HepG2 (cell line): ENCODE data around the gene PLA2G2E. TPM values are rescaled to one million over a fixed set of nuclear protein-coding genes. Genes with fewer than 3 reads are reported as not detected.

Experiments
- ATAC-seq: fragments of 200-7000 bp; cut with Tn5 transposase; 3 replicates; pipeline ENCODE4 v1.9.1; 2020; ENCODE audit warnings: mild to moderate bottlenecking, moderate library complexity
- BruUV-seq: library from RNA; stranded (reverse); fragments of 400-500 nt; replicated peaks from 2 replicates; lab custom pipeline; 2021; lab: Mats Ljungman, UMichigan
- CTCF ChIA-PET: fragments of 300-600 bp; formaldehyde crosslinking; extraction: SDS; loops from one replicate; lab custom pipeline; 2021; ENCODE audit warnings: low total read pairs, inconsistent platforms, low intra/inter-chr PET ratio; lab: Yijun Ruan, JAX
- POLR2A ChIA-PET: fragments of 350-600 bp; sonication (Branson Sonifier 250); formaldehyde crosslinking; loops from one replicate; lab custom pipeline; 2020; ENCODE audit warnings: antibody characterized with exemption, inconsistent platforms; lab: Yijun Ruan, JAX
- DNase-seq: peaks from one replicate; pipeline ENCODE4 v3.0.0-alpha.2; 2015; ENCODE audit warnings: low spot score
- FAIRE-seq: peaks from 3 replicates; lab custom pipeline; 2011; peaks lifted over from hg19 to GRCh38; lab: Jason Lieb, UNC
- H2AFZ ChIP-seq: one replicate; pipeline ENCODE4 v1.6.1; 2011; ENCODE audit warnings: low read length, inconsistent platforms
- H3K27ac ChIP-seq: fragments of 300-600 bp; 3 replicates; pipeline ENCODE4 v1.8.0; 2011; ENCODE audit warnings: mixed run types, mild to moderate bottlenecking, mixed read lengths, low read length, inconsistent platforms; ENCODE audit not compliant: insufficient read depth; ENCODE audit errors: extremely low read length
- H3K27me3 ChIP-seq, 2 experiments: fragments of 200-600 bp in 1 of 2; 2 replicates in 1 of 2; 3 replicates in 1 of 2; pipeline versions ENCODE4 v1.6.0 to v1.8.0; 2011; ENCODE audit warnings: low read length in 2 of 2, mild to moderate bottlenecking in 2 of 2, moderate library complexity in 2 of 2, inconsistent platforms in 1 of 2; ENCODE audit not compliant: insufficient read depth in 2 of 2, control insufficient read depth in 1 of 2
- H3K36me3 ChIP-seq, 2 experiments: fragments of 200-600 bp in 1 of 2; replicated peaks in 1 of 2; 2 replicates in 1 of 2; 3 replicates in 1 of 2; pipeline versions ENCODE4 v1.5.1 to v1.8.0; 2011; ENCODE audit warnings: low read length in 2 of 2, inconsistent platforms in 1 of 2; ENCODE audit not compliant: insufficient read depth in 2 of 2, control insufficient read depth in 1 of 2
- H3K4me1 ChIP-seq: 2 replicates; pipeline ENCODE4 v1.5.1; 2012; ENCODE audit warnings: low read length, inconsistent platforms; ENCODE audit not compliant: insufficient read depth
- H3K4me2 ChIP-seq: 2 replicates; pipeline ENCODE4 v1.6.0; 2011; ENCODE audit warnings: low read depth, low read length, inconsistent platforms
- H3K4me3 ChIP-seq, 3 experiments: fragments of 200-600 bp in 1 of 3; sonication (generic), shearing (Covaris generic) in 1 of 3; replicated peaks in 1 of 3; 2 replicates each; pipeline ENCODE4 v1.5.1; 2011 to 2016; ENCODE audit warnings: low read length in 3 of 3, inconsistent platforms in 2 of 3, low read depth in 2 of 3, mild to moderate bottlenecking in 2 of 3, control low read depth in 1 of 3, mixed read lengths in 1 of 3; ENCODE audit not compliant: insufficient read depth in 1 of 3
- H3K79me2 ChIP-seq: one replicate; pipeline ENCODE4 v1.6.1; 2011; ENCODE audit warnings: low read length, inconsistent platforms; ENCODE audit not compliant: insufficient read depth
- H3K9ac ChIP-seq: 2 replicates; pipeline ENCODE4 v1.6.0; 2011; ENCODE audit warnings: mild to moderate bottlenecking, low read depth, low read length, inconsistent platforms; ENCODE audit not compliant: insufficient read depth
- H3K9me3 ChIP-seq: 2 replicates; pipeline ENCODE4 v1.5.1; 2012; ENCODE audit warnings: mild to moderate bottlenecking, low read length
- H4K20me1 ChIP-seq: 2 replicates; pipeline ENCODE4 v1.6.0; 2011; ENCODE audit warnings: inconsistent platforms, mild to moderate bottlenecking, low read length, moderate library complexity; ENCODE audit not compliant: insufficient read depth
- FOXA3 ChIP-seq: IDR thresholded peaks from 2 replicates; pipeline ENCODE4 v1.6.1; 2016; ENCODE audit warnings: missing genetic modification reagents, missing compliant biosample characterization
- GTF2F1 ChIP-seq: fragments of 150-350 bp; IDR thresholded peaks from 2 replicates; pipeline ENCODE4 v1.6.1; 2014; ENCODE audit warnings: low read length
- MED13 ChIP-seq: sonication (generic); formaldehyde crosslinking; IDR thresholded peaks from 2 replicates; pipeline ENCODE4 v1.5.0; 2020; ENCODE audit warnings: missing genetic modification reagents
- PCBP2 ChIP-seq: fragments of 200-400 bp; formaldehyde crosslinking; optimal IDR thresholded peaks from 2 replicates; pipeline ENCODE3; 2018; ENCODE audit warnings: low read length, low read depth; ENCODE audit not compliant: poor library complexity, severe bottlenecking
- RBM39 ChIP-seq: fragments of 200-400 bp; formaldehyde crosslinking; IDR thresholded peaks from one replicate; pipeline ENCODE4 v1.6.1; 2018; ENCODE audit warnings: antibody characterized with exemption, mild to moderate bottlenecking, low read depth, low read length; ENCODE audit not compliant: poor library complexity, severe bottlenecking
- RORA ChIP-seq: sonication (generic); formaldehyde crosslinking; IDR thresholded peaks from 2 replicates; pipeline ENCODE4 v1.5.0; 2020; ENCODE audit warnings: mild to moderate bottlenecking, missing genetic modification reagents, moderate library complexity
- SRSF9 ChIP-seq: fragments of 200-400 bp; formaldehyde crosslinking; IDR thresholded peaks from 2 replicates; pipeline ENCODE4 v1.6.1; 2018; ENCODE audit warnings: borderline replicate concordance, mild to moderate bottlenecking, low read depth, low read length; ENCODE audit not compliant: insufficient read depth, poor library complexity, severe bottlenecking
- ZNF263 ChIP-seq: sonication (generic); formaldehyde crosslinking; IDR thresholded peaks from 2 replicates; pipeline ENCODE4 v1.4.0; 2020; ENCODE audit warnings: missing genetic modification reagents
- ZNF549 ChIP-seq: sonication (generic); formaldehyde crosslinking; IDR thresholded peaks from 2 replicates; pipeline ENCODE4 v1.5.0; 2020; ENCODE audit warnings: missing genetic modification reagents
- ZNF556 ChIP-seq: sonication (generic); formaldehyde crosslinking; IDR thresholded peaks from 2 replicates; pipeline ENCODE4 v1.4.0; 2020; ENCODE audit warnings: mild to moderate bottlenecking, missing genetic modification reagents, borderline replicate concordance
- WGBS: methylation state at CpG from one replicate; pipeline ENCODE4 v1.1.6; 2017; ENCODE audit warnings: low lambda C conversion rate; 5-methylcytosine and 5-hydroxymethylcytosine counted together
- in situ Hi-C: cut with HindIII; loops from 2 replicates; pipeline ENCODE4 v1.10.0; 2017; ENCODE audit warnings: low pct_unique_long_range_greater_than_20kb; ENCODE audit not compliant: extremely low pct_ligation_motif_present
- intact Hi-C: fragments of 100-400 bp; cut with micrococcal nuclease; formaldehyde crosslinking; loops from one replicate; pipeline ENCODE4 v1.10.0; 2022; ENCODE audit not compliant: unreplicated experiment
- polyA plus RNA-seq, 8 experiments: library from polyadenylated mRNA; depleted of rRNA in 3 of 8; stranded (reverse) in 7 of 8; unstranded in 1 of 8; fragments of >200 nt; fragmentation: Illumina TruSeq in 4 of 8; extraction: Trizol in 4 of 8; gene quantifications; 2 replicates each; pipeline versions ENCODE4 v1.2.1 to v1.2.3, GENCODE V29; 2011 to 2016; ENCODE audit warnings: low read depth in 4 of 8, missing spikeins in 1 of 8, mixed read lengths in 1 of 8; ENCODE audit not compliant: insufficient read depth in 1 of 8
- total RNA-seq, 5 experiments: library from RNA; depleted of rRNA; stranded (reverse); fragments of >200 nt; fragmentation: Illumina TruSeq; extraction: Trizol; gene quantifications; 2 replicates each; pipeline ENCODE4 v1.2.3, GENCODE V29; 2016; ENCODE audit warnings: low read depth in 1 of 5
- TF ChIP-seq, protein P1 (sequence below): IDR thresholded peaks from 2 replicates; pipeline ENCODE4 v1.6.1; 2016; ENCODE audit warnings: missing biosample characterization, missing genetic modification reagents, low read depth
- TF ChIP-seq, protein P2 (sequence below): sonication (generic); formaldehyde crosslinking; IDR thresholded peaks from 2 replicates; pipeline ENCODE4 v1.8.0; 2022; ENCODE audit warnings: mild to moderate bottlenecking, missing genetic modification reagents, moderate library complexity
- TF ChIP-seq, protein P3 (sequence below): sonication (generic); formaldehyde crosslinking; conservative IDR thresholded peaks from 2 replicates; pipeline ENCODE4 v1.4.0; 2020; ENCODE audit warnings: mild to moderate bottlenecking, missing genetic modification reagents, moderate library complexity
- TF ChIP-seq, protein P4 (sequence below): sonication (generic); formaldehyde crosslinking; IDR thresholded peaks from 2 replicates; pipeline ENCODE4 v1.8.0; 2022; ENCODE audit warnings: missing genetic modification reagents, mild to moderate bottlenecking, inconsistent platforms, borderline replicate concordance
- TF ChIP-seq, protein P5 (sequence below): sonication (generic); formaldehyde crosslinking; IDR thresholded peaks from 2 replicates; pipeline ENCODE4 v1.4.0; 2020; ENCODE audit warnings: mild to moderate bottlenecking, low read depth, missing genetic modification reagents

PLA2G2E gene
- total and polyA plus RNA-seq, 2 of the 13 experiments (the other 11 are each of a cell fraction or from before 2014, with no cell fraction given) = not detected

DNA sequence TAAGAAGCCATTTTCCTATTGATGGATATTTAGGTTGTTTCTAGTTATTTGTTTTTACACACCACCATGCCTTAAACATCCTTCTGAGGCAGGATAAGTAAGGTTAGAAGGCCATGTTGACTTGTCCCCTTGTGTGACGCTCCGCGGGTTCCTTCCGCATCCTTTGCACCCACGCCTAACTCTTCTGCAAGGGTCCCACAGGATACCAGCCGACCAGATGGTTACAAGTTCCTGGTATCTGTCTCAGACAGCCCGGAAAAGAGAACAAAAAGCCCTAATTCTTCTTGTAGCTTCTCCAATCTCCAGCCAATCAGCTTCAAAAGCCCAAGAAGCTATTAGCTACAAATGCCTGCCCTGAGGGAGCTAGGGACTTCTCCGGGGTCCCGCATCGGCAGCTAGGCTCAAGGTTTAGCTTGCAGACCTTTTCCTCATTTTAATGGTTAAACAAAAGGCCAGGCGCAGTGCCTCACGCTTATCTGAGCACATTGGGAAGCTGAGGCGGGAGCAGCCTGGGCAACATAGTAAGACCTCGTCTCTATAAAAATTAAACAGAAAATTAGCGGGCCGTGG, 46.2 kb downstream of the PLA2G2E start:
- no TSS peak for BruUV-seq
- H3K4me2 ChIP-seq = no peak overlapping the region

More for the DNA sequence above, 46.2 kb downstream of the PLA2G2E start:
- DNase-seq = no peak
- POLR2A ChIA-PET = no interaction called here
- in situ Hi-C loops = no loop called here
- CTCF ChIA-PET = no interaction called here
- peaks cover 17% of the 10 kb centered on the region for H3K4me1 ChIP-seq
- WGBS = 73% methylated on average over 16 of the region's 16 CpGs
- H3K27ac ChIP-seq = no peak overlapping the region
- no peaks in the 10 kb centered on the region for H3K79me2 ChIP-seq
- FAIRE-seq = no peak
- TF ChIP-seq, protein P1, sequence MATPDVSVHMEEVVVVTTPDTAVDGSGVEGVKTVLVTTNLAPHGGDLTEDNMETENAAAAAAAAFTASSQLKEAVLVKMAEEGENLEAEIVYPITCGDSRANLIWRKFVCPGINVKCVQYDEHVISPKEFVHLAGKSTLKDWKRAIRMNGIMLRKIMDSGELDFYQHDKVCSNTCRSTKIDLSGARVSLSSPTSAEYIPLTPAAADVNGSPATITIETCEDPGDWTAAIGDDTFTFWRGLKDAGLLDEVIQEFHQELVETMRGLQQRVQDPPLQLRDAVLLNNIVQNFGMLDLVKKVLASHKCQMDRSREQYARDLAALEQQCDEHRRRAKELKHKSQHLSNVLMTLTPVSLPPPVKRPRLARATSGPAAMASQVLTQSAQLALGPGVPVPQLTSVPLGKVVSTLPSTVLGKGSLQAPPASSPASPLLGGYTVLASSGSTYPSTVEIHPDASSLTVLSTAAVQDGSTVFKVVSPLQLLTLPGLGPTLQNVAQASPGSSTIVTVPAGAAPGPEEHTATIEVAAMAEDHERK = no peak
- TF ChIP-seq GTF2F1 = no peak
- TF ChIP-seq, protein P2, sequence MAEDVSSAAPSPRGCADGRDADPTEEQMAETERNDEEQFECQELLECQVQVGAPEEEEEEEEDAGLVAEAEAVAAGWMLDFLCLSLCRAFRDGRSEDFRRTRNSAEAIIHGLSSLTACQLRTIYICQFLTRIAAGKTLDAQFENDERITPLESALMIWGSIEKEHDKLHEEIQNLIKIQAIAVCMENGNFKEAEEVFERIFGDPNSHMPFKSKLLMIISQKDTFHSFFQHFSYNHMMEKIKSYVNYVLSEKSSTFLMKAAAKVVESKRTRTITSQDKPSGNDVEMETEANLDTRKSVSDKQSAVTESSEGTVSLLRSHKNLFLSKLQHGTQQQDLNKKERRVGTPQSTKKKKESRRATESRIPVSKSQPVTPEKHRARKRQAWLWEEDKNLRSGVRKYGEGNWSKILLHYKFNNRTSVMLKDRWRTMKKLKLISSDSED (CRISPR knock-in tag) = no peak
- no peak for TF ChIP-seq PCBP2
- TF ChIP-seq ZNF556 = no peak
- TF ChIP-seq, protein P3, sequence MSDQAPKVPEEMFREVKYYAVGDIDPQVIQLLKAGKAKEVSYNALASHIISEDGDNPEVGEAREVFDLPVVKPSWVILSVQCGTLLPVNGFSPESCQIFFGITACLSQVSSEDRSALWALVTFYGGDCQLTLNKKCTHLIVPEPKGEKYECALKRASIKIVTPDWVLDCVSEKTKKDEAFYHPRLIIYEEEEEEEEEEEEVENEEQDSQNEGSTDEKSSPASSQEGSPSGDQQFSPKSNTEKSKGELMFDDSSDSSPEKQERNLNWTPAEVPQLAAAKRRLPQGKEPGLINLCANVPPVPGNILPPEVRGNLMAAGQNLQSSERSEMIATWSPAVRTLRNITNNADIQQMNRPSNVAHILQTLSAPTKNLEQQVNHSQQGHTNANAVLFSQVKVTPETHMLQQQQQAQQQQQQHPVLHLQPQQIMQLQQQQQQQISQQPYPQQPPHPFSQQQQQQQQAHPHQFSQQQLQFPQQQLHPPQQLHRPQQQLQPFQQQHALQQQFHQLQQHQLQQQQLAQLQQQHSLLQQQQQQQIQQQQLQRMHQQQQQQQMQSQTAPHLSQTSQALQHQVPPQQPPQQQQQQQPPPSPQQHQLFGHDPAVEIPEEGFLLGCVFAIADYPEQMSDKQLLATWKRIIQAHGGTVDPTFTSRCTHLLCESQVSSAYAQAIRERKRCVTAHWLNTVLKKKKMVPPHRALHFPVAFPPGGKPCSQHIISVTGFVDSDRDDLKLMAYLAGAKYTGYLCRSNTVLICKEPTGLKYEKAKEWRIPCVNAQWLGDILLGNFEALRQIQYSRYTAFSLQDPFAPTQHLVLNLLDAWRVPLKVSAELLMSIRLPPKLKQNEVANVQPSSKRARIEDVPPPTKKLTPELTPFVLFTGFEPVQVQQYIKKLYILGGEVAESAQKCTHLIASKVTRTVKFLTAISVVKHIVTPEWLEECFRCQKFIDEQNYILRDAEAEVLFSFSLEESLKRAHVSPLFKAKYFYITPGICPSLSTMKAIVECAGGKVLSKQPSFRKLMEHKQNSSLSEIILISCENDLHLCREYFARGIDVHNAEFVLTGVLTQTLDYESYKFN = no peak
- TF ChIP-seq MED13 (CRISPR knock-in tag) = no peak
- no peak for TF ChIP-seq ZNF549 (CRISPR knock-in tag)
- TF ChIP-seq ZNF263 (CRISPR knock-in tag) = no peak
- TF ChIP-seq RORA = no peak
- TF ChIP-seq, protein P4, sequence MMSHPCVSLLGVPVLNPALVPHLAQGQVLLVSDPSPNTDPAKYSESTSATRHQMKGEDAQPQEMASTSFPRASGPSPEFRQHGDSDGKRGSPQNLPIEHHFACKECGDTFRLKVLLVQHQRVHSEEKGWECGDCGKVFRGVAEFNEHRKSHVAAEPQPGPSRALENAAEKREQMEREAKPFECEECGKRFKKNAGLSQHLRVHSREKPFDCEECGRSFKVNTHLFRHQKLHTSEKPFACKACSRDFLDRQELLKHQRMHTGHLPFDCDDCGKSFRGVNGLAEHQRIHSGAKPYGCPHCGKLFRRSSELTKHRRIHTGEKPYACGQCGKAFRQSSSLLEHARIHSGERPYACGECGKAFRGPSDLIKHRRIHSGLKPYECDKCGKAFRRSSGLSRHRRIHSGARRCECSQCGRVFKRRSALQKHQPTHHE (CRISPR knock-in tag) = no peak
- TF ChIP-seq, protein P5, sequence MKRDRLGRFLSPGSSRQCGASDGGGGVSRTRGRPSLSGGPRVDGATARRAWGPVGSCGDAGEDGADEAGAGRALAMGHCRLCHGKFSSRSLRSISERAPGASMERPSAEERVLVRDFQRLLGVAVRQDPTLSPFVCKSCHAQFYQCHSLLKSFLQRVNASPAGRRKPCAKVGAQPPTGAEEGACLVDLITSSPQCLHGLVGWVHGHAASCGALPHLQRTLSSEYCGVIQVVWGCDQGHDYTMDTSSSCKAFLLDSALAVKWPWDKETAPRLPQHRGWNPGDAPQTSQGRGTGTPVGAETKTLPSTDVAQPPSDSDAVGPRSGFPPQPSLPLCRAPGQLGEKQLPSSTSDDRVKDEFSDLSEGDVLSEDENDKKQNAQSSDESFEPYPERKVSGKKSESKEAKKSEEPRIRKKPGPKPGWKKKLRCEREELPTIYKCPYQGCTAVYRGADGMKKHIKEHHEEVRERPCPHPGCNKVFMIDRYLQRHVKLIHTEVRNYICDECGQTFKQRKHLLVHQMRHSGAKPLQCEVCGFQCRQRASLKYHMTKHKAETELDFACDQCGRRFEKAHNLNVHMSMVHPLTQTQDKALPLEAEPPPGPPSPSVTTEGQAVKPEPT (CRISPR knock-in tag) = no peak
- TF ChIP-seq SRSF9 = no peak
- no peak for TF ChIP-seq FOXA3 (CRISPR knock-in tag)
- TF ChIP-seq RBM39 = no peak
- TF ChIP-seq, all 625 proteins: peak for 0
- Histone ChIP-seq H2AFZ (no peak overlapping the region), H3K27me3 (no peaks in the 10 kb centered on the region), H4K20me1 (no peaks in the 10 kb centered on the region), H3K9me3 (no peaks in the 10 kb centered on the region), H3K4me3 (no peak overlapping the region), H3K36me3 (no peaks in the 10 kb centered on the region), H3K9ac (no peak overlapping the region)
- no peak for ATAC-seq
- intact Hi-C loops = no loop called here
